HG03575 (cell line): ENCODE measurements around the gene LUC7L.
"Not testable (repeated sequence)": the region's sequence is repeated elsewhere in the genome, so short reads cannot be mapped to it uniquely, and the experiment has no call there.

ENCODE experiments used
- ATAC-seq: cut with Tn5 transposase; IDR thresholded peaks from one replicate; pipeline ENCODE4 v1.9.1; 2021; ENCODE audit not compliant: unreplicated experiment, insufficient number of reproducible peaks, low FRiP score; ENCODE audit errors: extremely low read depth

The LUC7L gene

DNA sequence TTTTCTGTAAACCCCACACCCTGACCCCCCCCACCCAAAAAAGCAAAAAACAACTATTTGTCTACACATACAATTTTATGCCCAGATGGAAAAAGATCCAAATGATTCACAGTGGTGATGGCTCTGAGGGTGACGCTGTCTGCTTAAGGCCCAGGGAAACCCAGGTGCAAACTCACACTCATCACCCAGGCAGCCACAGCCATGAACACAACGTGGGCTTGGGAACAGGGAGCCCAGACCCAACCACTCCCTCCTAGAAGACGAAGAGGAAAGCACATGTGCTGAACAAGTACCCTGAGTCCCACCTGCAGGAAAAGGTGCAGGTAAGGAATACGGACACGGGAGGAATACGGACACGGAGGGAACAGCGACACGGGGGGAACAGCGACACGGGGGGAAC, 43.6 kb downstream of the LUC7L start:
- ATAC-seq = no peak

DNA sequence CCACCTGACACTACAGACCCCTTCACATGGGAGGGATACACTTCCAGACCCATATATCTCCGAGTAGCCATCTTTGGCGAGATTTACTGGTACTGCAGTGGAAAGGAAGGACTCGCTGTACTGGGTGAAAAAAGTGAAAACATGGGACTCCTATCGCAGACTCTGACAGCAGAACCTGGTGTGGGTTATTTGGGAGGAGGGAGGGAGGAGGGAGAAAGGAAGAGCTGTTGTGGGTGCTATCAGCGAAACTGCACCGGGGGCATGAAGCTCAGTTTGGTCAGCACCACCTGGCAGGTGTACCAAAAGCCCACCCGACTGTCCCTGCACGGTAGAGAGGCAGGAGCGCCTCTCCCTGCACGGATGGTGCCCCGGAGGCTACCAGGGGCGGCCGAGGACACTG, 44.0 kb downstream of the LUC7L start:
- ATAC-seq = no peak

DNA sequence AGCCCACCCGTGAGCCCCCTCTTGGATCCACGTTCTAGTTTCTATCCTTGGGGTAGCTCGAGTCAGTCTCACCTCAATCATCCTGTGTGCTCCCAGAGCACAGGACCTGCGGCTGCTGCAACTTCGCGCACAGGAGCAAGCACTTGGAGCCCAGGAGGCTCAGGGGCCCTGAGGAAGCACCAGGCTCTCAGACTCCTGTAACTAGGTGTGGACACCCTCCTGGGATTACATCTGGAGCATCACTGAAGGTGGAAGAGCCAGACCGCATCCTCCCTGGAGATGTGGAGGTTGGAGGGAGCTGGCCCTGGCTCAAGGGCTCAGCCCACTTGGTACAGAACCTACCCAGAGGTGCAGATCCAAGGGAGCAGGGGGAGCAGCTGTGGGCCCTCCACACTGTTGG, 46.2 kb downstream of the LUC7L start:
- no peak for ATAC-seq

DNA sequence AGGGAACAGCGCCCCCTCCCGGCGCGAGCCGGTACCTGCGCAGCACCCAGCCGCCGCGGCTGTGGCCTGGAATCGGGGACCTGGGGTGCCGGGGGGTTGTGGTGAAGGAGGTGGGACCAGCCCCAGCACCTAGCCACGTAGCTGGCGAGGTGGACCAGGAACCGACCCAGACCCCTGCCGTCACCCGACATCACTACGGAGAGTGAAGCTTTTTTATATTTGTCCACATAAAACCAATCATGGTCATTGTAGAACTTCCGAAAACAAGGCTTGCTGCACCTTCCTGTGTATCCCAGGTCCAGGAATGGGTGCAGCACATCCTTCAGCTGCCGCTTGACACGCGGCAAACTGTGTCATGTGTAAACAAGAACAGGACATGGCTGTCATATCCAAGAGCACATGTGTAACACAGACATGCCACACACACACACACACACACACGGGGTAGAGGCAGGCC, 47.7 kb downstream of the LUC7L start:
- ATAC-seq = no peak

DNA sequence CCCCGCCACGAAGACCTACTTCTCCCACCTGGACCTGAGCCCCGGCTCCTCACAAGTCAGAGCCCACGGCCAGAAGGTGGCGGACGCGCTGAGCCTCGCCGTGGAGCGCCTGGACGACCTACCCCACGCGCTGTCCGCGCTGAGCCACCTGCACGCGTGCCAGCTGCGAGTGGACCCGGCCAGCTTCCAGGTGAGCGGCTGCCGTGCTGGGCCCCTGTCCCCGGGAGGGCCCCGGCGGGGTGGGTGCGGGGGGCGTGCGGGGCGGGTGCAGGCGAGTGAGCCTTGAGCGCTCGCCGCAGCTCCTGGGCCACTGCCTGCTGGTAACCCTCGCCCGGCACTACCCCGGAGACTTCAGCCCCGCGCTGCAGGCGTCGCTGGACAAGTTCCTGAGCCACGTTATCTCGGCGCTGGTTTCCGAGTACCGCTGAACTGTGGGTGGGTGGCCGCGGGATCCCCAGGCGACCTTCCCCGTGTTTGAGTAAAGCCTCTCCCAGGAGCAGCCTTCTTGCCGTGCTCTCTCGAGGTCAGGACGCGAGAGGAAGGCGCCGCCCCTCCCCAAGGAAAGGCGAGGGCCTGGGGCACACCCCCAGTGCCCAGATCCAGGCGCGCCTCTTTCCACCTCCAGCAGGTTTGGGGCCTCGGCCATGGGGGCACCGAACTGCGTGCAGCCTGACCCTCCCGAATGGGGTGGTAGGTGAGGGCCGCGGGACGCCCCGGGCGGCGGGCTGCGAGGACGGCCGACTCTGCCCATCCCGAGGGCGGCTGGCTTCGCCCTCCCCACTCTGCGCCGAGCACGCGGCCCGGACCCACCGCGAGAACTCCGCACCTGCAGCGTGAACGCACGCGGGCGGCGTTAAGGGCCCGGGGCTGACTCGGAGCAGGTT, 48.3 kb downstream of the LUC7L start:
- no peak for ATAC-seq

DNA sequence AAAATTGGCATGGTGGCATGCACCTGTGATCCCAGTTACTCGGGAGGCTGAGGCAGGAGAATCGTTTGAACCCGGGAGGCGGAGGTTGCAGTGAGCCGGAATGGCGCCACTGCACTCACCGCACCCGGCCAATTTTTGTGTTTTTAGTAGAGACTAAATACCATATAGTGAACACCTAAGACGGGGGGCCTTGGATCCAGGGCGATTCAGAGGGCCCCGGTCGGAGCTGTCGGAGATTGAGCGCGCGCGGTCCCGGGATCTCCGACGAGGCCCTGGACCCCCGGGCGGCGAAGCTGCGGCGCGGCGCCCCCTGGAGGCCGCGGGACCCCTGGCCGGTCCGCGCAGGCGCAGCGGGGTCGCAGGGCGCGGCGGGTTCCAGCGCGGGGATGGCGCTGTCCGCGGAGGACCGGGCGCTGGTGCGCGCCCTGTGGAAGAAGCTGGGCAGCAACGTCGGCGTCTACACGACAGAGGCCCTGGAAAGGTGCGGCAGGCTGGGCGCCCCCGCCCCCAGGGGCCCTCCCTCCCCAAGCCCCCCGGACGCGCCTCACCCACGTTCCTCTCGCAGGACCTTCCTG, 49.1 kb downstream of the LUC7L start, which contains the start of gene HBQ1:
TSS of gene HBQ1 (plus strand) at position 359 of the 575 bp plus-strand sequence. CDS start at position 387, 28 bp downstream.
- no peak for ATAC-seq

DNA sequence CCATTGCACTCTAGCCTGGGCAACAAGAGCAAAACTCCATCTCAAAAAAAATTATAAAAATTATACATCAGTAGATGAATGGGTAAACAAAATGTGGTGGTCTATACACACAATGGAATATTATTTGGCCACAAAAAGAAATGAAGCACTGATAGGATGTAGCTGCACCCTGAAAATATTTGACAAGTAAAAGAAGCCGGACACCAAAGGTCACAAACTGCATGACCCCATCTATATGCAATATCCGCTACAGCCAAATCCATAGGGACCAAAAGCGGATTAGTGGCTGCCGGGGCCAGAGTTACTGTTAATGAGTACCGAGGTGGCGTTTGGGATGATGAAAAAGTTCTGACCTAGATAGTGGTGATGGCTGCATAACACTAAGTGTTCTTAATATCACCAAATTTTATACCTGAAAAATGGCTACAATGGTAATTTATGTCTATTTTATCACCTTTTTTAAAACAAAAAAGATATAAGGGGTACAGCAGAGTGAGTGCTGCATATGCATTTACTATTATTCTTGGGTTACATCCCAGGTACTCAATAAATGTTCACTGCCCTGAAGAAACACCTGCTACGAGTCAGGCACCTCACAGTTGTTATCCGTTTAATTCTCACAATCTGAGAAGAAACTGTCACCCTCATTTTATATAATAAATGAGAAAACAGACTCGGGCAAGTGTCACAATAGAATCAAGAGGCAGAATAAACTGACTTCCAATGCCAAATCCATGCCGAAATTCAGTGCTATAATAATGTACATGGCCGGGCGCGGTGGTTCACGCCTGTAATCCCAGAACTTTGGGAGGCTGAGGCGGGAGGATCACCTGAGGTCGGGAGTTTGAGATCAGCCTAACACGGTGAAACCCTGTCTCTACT, 49.8 kb downstream of the LUC7L start:
- ATAC-seq = no peak

DNA sequence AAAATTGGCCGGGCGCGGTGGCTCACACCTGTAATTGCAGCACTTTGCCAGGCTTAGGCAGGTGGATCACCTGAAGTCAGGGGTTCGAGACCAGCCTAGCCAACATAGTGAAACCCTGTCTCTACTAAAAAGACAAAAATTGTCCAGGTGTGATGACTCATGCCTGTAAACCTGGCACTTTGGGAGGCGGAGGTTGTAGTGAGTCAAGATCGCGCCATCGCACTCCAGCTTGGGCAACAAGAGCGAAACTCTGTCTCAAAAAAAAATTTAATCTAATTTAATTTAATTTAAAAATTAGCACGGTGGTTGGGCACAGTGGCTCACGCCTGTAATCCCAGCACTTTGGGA, 50.6 kb downstream of the LUC7L start:
- ATAC-seq = no peak

DNA sequence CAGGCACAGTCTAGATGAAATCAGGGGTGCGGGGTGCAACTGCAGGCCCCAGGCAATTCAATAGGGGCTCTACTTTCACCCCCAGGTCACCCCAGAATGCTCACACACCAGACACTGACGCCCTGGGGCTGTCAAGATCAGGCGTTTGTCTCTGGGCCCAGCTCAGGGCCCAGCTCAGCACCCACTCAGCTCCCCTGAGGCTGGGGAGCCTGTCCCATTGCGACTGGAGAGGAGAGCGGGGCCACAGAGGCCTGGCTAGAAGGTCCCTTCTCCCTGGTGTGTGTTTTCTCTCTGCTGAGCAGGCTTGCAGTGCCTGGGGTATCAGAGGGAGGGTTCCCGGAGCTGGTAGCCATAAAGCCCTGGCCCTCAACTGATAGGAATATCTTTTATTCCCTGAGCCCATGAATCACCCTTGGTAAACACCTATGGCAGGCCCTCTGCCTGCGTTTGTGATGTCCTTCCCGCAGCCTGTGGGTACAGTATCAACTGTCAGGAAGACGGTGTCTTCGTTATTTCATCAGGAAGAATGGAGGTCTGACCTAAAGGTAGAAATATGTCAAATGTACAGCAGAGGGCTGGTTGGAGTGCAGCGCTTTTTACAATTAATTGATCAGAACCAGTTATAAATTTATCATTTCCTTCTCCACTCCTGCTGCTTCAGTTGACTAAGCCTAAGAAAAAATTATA, 51.1 kb downstream of the LUC7L start:
- ATAC-seq = no peak

DNA sequence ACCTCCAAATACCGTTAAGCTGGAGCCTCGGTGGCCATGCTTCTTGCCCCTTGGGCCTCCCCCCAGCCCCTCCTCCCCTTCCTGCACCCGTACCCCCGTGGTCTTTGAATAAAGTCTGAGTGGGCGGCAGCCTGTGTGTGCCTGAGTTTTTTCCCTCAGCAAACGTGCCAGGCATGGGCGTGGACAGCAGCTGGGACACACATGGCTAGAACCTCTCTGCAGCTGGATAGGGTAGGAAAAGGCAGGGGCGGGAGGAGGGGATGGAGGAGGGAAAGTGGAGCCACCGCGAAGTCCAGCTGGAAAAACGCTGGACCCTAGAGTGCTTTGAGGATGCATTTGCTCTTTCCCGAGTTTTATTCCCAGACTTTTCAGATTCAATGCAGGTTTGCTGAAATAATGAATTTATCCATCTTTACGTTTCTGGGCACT, 51.8 kb downstream of the LUC7L start:
- no peak for ATAC-seq

DNA sequence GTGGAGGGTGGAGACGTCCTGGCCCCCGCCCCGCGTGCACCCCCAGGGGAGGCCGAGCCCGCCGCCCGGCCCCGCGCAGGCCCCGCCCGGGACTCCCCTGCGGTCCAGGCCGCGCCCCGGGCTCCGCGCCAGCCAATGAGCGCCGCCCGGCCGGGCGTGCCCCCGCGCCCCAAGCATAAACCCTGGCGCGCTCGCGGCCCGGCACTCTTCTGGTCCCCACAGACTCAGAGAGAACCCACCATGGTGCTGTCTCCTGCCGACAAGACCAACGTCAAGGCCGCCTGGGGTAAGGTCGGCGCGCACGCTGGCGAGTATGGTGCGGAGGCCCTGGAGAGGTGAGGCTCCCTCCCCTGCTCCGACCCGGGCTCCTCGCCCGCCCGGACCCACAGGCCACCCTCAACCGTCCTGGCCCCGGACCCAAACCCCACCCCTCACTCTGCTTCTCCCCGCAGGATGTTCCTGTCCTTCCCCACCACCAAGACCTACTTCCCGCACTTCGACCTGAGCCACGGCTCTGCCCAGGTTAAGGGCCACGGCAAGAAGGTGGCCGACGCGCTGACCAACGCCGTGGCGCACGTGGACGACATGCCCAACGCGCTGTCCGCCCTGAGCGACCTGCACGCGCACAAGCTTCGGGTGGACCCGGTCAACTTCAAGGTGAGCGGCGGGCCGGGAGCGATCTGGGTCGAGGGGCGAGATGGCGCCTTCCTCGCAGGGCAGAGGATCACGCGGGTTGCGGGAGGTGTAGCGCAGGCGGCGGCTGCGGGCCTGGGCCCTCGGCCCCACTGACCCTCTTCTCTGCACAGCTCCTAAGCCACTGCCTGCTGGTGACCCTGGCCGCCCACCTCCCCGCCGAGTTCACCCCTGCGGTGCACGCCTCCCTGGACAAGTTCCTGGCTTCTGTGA, 52.5 kb downstream of the LUC7L start, which contains the start of gene HBA1:
TSS of gene HBA1 (plus strand) at position 204 of the 906 bp plus-strand sequence. CDS start at position 241, 37 bp downstream.
- not testable (repeated sequence) for ATAC-seq

DNA sequence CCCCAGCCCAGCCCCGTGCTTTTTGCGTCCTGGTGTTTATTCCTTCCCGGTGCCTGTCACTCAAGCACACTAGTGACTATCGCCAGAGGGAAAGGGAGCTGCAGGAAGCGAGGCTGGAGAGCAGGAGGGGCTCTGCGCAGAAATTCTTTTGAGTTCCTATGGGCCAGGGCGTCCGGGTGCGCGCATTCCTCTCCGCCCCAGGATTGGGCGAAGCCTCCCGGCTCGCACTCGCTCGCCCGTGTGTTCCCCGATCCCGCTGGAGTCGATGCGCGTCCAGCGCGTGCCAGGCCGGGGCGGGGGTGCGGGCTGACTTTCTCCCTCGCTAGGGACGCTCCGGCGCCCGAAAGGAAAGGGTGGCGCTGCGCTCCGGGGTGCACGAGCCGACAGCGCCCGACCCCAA, 53.2 kb downstream of the LUC7L start:
- ATAC-seq = not testable (repeated sequence)

DNA sequence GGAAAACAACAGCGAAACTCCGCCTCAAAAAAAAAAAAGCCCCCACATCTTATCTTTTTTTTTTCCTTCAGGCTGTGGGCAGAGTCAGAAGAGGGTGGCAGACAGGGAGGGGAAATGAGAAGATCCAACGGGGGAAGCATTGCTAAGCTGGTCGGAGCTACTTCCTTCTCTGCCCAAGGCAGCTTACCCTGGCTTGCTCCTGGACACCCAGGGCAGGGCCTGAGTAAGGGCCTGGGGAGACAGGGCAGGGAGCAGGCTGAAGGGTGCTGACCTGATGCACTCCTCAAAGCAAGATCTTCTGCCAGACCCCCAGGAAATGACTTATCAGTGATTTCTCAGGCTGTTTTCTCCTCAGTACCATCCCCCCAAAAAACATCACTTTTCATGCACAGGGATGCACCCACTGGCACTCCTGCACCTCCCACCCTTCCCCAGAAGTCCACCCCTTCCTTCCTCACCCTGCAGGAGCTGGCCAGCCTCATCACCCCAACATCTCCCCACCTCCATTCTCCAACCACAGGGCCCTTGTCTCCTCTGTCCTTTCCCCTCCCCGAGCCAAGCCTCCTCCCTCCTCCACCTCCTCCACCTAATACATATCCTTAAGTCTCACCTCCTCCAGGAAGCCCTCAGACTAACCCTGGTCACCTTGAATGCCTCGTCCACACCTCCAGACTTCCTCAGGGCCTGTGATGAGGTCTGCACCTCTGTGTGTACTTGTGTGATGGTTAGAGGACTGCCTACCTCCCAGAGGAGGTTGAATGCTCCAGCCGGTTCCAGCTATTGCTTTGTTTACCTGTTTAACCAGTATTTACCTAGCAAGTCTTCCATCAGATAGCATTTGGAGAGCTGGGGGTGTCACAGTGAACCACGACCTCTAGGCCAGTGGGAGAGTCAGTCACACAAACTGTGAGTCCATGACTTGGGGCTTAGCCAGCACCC, 54.0 kb downstream of the LUC7L start:
- no peak for ATAC-seq

DNA sequence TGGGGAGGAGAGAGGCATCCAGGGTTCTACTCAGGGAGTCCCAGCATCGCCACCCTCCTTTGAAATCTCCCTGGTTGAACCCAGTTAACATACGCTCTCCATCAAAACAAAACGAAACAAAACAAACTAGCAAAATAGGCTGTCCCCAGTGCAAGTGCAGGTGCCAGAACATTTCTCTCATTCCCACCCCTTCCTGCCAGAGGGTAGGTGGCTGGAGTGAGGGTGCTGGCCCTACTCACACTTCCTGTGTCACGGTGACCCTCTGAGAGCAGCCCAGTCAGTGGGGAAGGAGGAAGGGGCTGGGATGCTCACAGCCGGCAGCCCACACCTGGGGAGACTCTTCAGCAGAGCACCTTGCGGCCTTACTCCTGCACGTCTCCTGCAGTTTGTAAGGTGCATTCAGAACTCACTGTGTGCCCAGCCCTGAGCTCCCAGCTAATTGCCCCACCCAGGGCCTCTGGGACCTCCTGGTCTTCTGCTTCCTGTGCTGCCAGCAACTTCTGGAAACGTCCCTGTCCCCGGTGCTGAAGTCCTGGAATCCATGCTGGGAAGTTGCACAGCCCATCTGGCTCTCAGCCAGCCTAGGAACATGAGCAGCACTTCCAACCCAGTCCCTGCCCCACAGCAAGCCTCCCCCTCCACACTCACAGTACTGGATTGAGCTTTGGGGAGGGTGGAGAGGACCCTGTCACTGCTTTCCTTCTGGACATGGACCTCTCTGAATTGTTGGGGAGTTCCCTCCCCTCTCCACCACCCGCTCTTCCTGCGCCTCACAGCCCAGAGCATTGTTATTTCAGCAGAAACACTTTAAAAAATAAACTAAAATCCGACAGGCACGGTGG, 55.1 kb downstream of the LUC7L start:
- ATAC-seq = not testable (repeated sequence)

DNA sequence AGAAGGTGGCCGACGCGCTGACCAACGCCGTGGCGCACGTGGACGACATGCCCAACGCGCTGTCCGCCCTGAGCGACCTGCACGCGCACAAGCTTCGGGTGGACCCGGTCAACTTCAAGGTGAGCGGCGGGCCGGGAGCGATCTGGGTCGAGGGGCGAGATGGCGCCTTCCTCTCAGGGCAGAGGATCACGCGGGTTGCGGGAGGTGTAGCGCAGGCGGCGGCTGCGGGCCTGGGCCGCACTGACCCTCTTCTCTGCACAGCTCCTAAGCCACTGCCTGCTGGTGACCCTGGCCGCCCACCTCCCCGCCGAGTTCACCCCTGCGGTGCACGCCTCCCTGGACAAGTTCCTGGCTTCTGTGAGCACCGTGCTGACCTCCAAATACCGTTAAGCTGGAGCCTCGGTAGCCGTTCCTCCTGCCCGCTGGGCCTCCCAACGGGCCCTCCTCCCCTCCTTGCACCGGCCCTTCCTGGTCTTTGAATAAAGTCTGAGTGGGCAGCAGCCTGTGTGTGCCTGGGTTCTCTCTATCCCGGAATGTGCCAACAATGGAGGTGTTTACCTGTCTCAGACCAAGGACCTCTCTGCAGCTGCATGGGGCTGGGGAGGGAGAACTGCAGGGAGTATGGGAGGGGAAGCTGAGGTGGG, 55.9 kb downstream of the LUC7L start:
- ATAC-seq = not testable (repeated sequence)
